Measurements from ENCODE around the gene REC8.

- TF ChIP-seq CTCF (IDR thresholded peaks at IDR 0.05) (no peak), POLR2AphosphoS5 (IDR thresholded peaks at IDR 0.05) (no peak)
These were observed 39.4 kb downstream of the REC8 start for GRCh38 chr14:24211311-24211710.

All from suprapubic skin (tissue), 3 donors.